HEK293 (cell line): Measurements from ENCODE around the gene RCOR2.

Experiments used
- PRDM1 ChIP-seq: fragments of 450-650 bp; formaldehyde crosslinking; IDR thresholded peaks from 2 replicates; pipeline ENCODE4; 2016; ENCODE audit warnings: missing biosample characterization, missing genetic modification characterization
- TF ChIP-seq, protein P1 (sequence below): fragments of 450-650 bp; formaldehyde crosslinking; IDR thresholded peaks from 2 replicates; pipeline ENCODE4 v1.5.1; 2016; ENCODE audit warnings: missing biosample characterization, missing genetic modification characterization
- TF ChIP-seq, protein P2 (sequence below): fragments of 450-650 bp; formaldehyde crosslinking; IDR thresholded peaks from 2 replicates; pipeline ENCODE4 v1.5.1; 2016; ENCODE audit warnings: missing biosample characterization, missing genetic modification characterization

DNA sequence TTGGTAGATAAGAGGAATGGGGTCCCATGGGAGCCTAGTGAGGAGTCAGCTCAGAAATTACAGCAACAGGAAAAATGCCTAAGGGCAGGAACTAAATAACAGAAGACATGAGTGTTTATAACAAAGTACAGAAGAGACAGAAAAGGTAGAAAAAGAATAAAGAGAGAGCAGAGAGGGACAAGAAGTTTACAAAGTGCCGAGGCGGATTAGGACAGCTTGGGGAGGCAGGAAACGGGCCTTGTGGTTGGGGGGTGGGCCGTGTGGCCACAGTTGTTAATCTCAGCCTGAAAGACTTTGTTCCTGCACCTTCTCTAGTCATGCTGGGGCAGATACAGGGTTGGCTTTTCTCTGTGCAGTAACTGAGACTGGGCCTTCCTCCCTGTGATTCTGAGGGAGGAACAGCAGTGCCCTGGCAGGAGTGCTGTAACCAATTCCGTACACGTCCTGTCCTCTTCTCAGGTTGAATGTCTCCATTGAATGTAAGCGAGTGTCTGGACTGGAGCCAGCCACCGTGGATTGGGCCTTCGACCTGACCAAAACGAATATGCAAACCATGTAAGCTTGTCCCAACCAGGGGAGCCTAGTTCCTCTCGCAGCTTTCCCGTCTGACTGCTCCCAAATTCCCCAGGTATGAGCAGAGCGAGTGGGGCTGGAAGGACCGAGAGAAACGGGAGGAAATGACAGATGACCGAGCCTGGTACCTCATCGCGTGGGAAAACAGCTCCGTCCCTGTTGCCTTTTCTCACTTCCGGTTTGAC lies 35.0 kb upstream of the RCOR2 start:
- TF ChIP-seq, protein P1, sequence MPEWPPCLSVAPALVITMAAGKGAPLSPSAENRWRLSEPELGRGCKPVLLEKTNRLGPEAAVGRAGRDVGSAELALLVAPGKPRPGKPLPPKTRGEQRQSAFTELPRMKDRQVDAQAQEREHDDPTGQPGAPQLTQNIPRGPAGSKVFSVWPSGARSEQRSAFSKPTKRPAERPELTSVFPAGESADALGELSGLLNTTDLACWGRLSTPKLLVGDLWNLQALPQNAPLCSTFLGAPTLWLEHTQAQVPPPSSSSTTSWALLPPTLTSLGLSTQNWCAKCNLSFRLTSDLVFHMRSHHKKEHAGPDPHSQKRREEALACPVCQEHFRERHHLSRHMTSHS (tag by site-specific recombination), result no peak
- no peak for TF ChIP-seq PRDM1 (tag by site-specific recombination)
- TF ChIP-seq, protein P2, sequence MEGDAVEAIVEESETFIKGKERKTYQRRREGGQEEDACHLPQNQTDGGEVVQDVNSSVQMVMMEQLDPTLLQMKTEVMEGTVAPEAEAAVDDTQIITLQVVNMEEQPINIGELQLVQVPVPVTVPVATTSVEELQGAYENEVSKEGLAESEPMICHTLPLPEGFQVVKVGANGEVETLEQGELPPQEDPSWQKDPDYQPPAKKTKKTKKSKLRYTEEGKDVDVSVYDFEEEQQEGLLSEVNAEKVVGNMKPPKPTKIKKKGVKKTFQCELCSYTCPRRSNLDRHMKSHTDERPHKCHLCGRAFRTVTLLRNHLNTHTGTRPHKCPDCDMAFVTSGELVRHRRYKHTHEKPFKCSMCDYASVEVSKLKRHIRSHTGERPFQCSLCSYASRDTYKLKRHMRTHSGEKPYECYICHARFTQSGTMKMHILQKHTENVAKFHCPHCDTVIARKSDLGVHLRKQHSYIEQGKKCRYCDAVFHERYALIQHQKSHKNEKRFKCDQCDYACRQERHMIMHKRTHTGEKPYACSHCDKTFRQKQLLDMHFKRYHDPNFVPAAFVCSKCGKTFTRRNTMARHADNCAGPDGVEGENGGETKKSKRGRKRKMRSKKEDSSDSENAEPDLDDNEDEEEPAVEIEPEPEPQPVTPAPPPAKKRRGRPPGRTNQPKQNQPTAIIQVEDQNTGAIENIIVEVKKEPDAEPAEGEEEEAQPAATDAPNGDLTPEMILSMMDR (tag by site-specific recombination), result no peak
